ENCODE data around the gene TMPRSS3.

DNA sequence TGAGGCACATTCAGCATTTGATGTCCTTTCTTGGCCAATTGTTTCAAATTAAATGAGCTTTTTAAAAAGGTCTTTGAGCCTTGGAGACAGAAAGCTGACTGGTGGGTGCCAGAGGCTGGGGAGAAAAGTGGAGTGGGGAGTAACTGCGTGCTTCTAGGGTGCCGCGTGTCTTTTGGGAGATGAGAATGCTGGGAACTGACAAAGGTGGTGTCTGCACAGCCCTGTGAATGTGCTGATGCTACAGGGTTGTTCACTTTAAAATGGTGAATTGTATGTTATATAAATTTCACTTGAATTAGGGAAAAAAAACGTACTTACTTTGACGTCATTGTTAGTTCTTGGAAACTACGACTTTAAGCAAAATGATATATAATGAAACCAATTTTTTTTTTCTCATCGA is 21.4 kb downstream of the TMPRSS3 start:
- TF ChIP-seq, protein P1, sequence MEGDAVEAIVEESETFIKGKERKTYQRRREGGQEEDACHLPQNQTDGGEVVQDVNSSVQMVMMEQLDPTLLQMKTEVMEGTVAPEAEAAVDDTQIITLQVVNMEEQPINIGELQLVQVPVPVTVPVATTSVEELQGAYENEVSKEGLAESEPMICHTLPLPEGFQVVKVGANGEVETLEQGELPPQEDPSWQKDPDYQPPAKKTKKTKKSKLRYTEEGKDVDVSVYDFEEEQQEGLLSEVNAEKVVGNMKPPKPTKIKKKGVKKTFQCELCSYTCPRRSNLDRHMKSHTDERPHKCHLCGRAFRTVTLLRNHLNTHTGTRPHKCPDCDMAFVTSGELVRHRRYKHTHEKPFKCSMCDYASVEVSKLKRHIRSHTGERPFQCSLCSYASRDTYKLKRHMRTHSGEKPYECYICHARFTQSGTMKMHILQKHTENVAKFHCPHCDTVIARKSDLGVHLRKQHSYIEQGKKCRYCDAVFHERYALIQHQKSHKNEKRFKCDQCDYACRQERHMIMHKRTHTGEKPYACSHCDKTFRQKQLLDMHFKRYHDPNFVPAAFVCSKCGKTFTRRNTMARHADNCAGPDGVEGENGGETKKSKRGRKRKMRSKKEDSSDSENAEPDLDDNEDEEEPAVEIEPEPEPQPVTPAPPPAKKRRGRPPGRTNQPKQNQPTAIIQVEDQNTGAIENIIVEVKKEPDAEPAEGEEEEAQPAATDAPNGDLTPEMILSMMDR (conservative IDR thresholded peaks at IDR 0.05): no peak
- no peak for TF ChIP-seq EZH2 (IDR thresholded peaks at IDR 0.05; ENCODE audit: low read depth)

All from PC-9 (cell line).